ENCODE results near the gene SOWAHA. TPM values are rescaled to one million over a fixed set of nuclear protein-coding genes. Genes with fewer than 3 reads are reported as not detected.

Gene SOWAHA
- total and polyA plus RNA-seq, 9 donors: 0.05 to 2.2 (median 0.48) TPM; not detected in 1

DNA sequence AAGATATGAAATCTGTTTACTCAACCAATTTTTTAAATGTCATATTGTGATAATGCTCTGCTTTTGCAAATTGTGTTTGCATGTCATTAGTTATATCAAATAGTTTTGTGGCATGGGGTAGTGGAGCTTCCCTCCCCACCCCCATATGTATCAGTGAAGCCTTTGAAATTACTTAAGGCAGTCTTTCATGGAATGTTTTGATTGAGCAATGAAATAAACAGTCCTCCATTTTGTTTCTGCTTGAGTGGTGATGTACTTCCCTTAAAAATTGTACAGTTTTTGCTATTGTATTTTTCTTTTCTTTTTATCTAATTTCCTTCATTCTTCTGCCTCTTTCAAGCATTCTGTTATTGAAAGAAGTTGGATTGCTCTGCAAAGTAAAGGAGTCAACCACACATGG is 3.5 kb downstream of the SOWAHA start:
- no peaks in the 10 kb centered on the region for H3K36me3 ChIP-seq
- no peaks in the 10 kb centered on the region for H3K27me3 ChIP-seq
- intact Hi-C loops (cut with DNase I): loop anchor here in 1 of 4 donors (10.0 kb wide), 1 partner anchor 82 kb away; the partner anchor contains the start of gene KIF3A
- no peak overlapping the region for H3K27ac ChIP-seq
- no peak for DNase-seq
- no peaks in the 10 kb centered on the region for H3K4me1 ChIP-seq (ENCODE audit: insufficient read depth)
- TF ChIP-seq POLR2A (IDR thresholded peaks at IDR 0.05): no peak
- TF ChIP-seq, protein P1, sequence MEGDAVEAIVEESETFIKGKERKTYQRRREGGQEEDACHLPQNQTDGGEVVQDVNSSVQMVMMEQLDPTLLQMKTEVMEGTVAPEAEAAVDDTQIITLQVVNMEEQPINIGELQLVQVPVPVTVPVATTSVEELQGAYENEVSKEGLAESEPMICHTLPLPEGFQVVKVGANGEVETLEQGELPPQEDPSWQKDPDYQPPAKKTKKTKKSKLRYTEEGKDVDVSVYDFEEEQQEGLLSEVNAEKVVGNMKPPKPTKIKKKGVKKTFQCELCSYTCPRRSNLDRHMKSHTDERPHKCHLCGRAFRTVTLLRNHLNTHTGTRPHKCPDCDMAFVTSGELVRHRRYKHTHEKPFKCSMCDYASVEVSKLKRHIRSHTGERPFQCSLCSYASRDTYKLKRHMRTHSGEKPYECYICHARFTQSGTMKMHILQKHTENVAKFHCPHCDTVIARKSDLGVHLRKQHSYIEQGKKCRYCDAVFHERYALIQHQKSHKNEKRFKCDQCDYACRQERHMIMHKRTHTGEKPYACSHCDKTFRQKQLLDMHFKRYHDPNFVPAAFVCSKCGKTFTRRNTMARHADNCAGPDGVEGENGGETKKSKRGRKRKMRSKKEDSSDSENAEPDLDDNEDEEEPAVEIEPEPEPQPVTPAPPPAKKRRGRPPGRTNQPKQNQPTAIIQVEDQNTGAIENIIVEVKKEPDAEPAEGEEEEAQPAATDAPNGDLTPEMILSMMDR (IDR thresholded peaks at IDR 0.05): no peak
- no peak for TF ChIP-seq EP300 (IDR thresholded peaks at IDR 0.05)
- no peak overlapping the region for H3K4me3 ChIP-seq
- peaks cover 0 to 4% of the 10 kb centered on the region in 2 donors for H3K9me3 ChIP-seq

DNA sequence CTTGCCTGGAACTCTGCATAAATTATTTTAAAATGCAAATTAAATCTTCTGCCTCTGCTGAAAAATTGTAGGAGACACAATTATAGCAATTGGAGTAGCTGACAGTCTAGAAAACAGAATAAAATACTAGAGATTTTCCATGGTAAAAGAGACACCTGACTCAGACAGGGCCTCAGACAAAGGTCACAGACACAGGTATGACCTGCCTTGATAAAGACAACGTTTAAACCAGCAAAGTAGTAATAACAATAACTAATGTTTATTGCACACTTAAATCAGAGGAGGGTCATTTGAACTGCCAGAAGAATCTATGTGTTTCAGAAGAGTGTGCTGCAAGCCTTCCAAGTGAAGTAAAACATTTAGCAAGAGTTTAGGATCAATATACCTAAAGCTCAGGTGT is 3.9 kb downstream of the SOWAHA start:
- peaks cover 0 to 4% of the 10 kb centered on the region in 2 donors for H3K9me3 ChIP-seq
- TF ChIP-seq POLR2A (IDR thresholded peaks at IDR 0.05) (no peak), EP300 (IDR thresholded peaks at IDR 0.05) (no peak)
- TF ChIP-seq, protein P1 (IDR thresholded peaks at IDR 0.05): no peak
- H3K27me3 ChIP-seq: no peaks in the 10 kb centered on the region
- H3K27ac ChIP-seq: no peak overlapping the region
- intact Hi-C loops (cut with DNase I): loop anchor here in 1 of 4 donors (10.0 kb wide), 1 partner anchor 82 kb away; the partner anchor contains the start of gene KIF3A
- H3K4me1 ChIP-seq (ENCODE audit: insufficient read depth): no peaks in the 10 kb centered on the region
- WGBS, 3 donors: 39 to 53% (median 41%) methylated on average over 1 of the region's 1 CpG
- DNase-seq: no peak
- no peak overlapping the region for H3K4me3 ChIP-seq
- no peaks in the 10 kb centered on the region for H3K36me3 ChIP-seq

DNA sequence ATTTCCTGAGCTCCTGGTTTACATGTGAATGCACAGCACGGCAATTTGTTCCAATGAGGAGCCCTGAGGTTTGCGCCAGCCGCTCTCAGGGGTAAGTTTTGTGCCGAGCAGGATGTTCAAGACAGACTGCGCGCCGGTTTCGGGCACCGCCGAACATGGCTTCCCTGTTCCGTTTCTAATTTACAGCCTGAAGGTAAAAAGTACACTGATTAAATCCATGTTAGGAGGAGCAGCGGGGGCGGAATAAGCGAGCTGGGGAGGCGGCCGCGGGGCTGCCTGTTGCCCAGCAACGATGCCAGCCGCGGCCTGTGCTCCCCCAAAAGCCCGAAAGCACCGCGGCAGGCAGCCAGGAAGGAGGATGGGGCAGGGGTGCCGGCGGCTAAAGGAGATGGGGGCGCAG is 6.4 kb downstream of the SOWAHA start:
- intact Hi-C loops (cut with DNase I): loop anchor here in 1 of 4 donors (10.0 kb wide), 1 partner anchor 85 kb away; the partner anchor contains the start of gene KIF3A
- 44 to 46% (median 45%) methylated on average over 26 of the region's 26 CpGs for WGBS, 3 donors
- H3K9me3 ChIP-seq: peaks cover 0 to 2% of the 10 kb centered on the region in 2 donors
- H3K4me3 ChIP-seq: peak overlapping the region; percentile 14
- H3K27ac ChIP-seq: no peak overlapping the region
- DNase-seq: no peak
- H3K36me3 ChIP-seq: no peaks in the 10 kb centered on the region
- no peaks in the 10 kb centered on the region for H3K27me3 ChIP-seq
- TF ChIP-seq POLR2A (IDR thresholded peaks at IDR 0.05): no peak
- no peak for TF ChIP-seq EP300 (IDR thresholded peaks at IDR 0.05)
- TF ChIP-seq, protein P1 (IDR thresholded peaks at IDR 0.05): no peak
- peaks cover 8% of the 10 kb centered on the region for H3K4me1 ChIP-seq (ENCODE audit: insufficient read depth)

DNA sequence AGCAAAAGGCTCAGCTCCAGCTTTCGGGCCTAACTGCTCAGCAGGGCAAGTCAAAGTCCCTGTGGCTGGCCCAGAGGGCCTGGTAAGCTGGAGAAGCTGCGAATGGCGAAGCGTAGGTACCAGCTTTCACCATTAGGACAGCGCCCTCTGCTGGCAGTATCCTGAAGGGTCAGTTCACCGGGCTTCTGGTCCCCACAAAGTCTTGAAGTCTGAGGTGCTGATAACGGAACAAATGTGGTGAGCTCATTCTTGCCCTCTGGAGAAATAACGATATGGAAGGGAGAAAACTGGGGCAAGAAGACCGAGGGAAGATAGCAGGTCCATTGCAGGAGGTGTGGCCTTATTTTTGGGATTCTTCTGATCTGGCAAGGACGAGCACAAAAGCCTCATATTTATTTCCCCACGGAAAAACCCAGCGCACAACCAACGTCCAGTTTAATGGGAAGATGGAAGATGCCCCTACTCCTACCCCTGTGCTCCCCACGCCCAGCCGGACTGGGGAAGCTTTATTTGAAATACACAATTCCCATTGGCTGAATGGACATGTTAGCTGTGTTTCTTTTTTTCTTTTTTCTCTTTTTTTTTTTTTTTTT is 7.2 kb downstream of the SOWAHA start:
- intact Hi-C loops (cut with DNase I): loop anchor here in 2 of 4 donors (5.0 to 10.0 kb wide), 2 partner anchors 43 to 435 kb away; partner anchors contain the start of gene SEPTIN8 (in 1 of the 2)
- Histone ChIP-seq H3K4me1 (ENCODE audit: insufficient read depth) (peaks cover 8% of the 10 kb centered on the region), H3K36me3 (no peaks in the 10 kb centered on the region), H3K27ac (no peak overlapping the region), H3K27me3 (no peaks in the 10 kb centered on the region), H3K4me3 (no peak overlapping the region), H3K9me3 (no peaks in the 10 kb centered on the region)
- TF ChIP-seq POLR2A (IDR thresholded peaks at IDR 0.05): no peak
- TF ChIP-seq, protein P1 (IDR thresholded peaks at IDR 0.05): peak; percentile 48 to 68 (median 65)
- DNase-seq: peak; percentile 80 to 90 (median 87)
- WGBS, 3 donors: 19 to 28% (median 24%) methylated on average over 15 of the region's 15 CpGs

All from ovary (tissue), 9 donors.